ENCODE data around the gene DGKD. TPM values are rescaled to one million over a fixed set of nuclear protein-coding genes. Genes with fewer than 3 reads are reported as not detected.

Gene DGKD
- total RNA-seq, 1 donor from 2014 or later: 33.1 TPM

GRCh38 chr2:233501198-233502076, 147.1 kb downstream of the DGKD start:
- no peak for DNase-seq

- DNase-seq: no peak
These were observed 149.2 kb downstream of the DGKD start for GRCh38 chr2:233503481-233503880.

- no peak for DNase-seq
These were observed 149.8 kb downstream of the DGKD start for GRCh38 chr2:233503947-233504637.

GRCh38 chr2:233513953-233514655, 159.8 kb downstream of the DGKD start:
- DNase-seq: no peak

GRCh38 chr2:233519787-233520611, 165.7 kb downstream of the DGKD start:
- no peak for DNase-seq

Small RNAs within 50 kb of the gene (small RNA-seq; reads per million reads assigned to genes)
- not detected for gene RF00019

Other genes with a start within 250 kb of the DGKD start
- 36.7 TPM for gene ATG16L1, start 102.8 kb upstream of the DGKD start, total RNA-seq
- not detected for gene SAG, start 46.7 kb upstream of the DGKD start, total RNA-seq
- 14.7 TPM for gene USP40, start 212.3 kb downstream of the DGKD start, total RNA-seq